ENCODE results near the gene C17orf78. TPM values are rescaled to one million over a fixed set of nuclear protein-coding genes. Genes with fewer than 3 reads are reported as not detected.

The C17orf78 gene
- total and polyA plus RNA-seq, 2 of the 13 experiments (the other 11 are each of a cell fraction or from before 2014, with no cell fraction given) = not detected

DNA sequence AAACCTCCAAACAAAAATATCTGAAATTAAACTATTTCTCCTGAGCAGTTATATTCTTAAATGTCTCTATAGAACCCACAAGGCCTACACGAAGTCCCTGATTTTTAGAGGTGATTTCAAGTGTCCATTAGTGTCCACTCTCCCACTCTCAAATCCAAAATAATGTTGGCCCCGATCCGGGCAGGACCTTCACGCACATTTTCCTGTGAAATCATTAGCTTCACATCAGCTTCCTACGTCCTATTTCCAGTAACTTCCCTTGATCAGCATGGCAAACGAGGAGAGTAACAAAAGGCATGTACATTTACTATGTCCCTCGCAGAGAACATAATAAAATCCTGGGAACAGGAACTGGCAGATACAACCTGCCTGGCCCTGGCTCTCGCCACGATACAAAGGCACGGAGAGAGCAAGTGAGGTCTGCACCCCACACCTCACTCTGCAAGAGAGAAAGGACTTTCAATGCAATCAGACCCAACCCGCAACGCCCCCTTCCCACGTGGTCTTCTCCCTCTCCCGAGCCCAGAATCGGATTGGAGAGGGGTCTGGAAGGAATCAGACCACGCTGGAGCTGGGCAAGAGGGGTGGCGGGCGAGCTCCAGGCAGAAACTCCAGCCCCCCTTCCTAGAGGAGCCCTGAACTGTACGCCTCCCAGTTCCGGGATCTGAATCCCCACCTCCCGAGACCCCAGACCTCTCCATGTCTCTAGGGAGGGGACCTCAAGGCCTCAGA lies 17.5 kb upstream of the C17orf78 start (continued):
- TF ChIP-seq, protein P1, sequence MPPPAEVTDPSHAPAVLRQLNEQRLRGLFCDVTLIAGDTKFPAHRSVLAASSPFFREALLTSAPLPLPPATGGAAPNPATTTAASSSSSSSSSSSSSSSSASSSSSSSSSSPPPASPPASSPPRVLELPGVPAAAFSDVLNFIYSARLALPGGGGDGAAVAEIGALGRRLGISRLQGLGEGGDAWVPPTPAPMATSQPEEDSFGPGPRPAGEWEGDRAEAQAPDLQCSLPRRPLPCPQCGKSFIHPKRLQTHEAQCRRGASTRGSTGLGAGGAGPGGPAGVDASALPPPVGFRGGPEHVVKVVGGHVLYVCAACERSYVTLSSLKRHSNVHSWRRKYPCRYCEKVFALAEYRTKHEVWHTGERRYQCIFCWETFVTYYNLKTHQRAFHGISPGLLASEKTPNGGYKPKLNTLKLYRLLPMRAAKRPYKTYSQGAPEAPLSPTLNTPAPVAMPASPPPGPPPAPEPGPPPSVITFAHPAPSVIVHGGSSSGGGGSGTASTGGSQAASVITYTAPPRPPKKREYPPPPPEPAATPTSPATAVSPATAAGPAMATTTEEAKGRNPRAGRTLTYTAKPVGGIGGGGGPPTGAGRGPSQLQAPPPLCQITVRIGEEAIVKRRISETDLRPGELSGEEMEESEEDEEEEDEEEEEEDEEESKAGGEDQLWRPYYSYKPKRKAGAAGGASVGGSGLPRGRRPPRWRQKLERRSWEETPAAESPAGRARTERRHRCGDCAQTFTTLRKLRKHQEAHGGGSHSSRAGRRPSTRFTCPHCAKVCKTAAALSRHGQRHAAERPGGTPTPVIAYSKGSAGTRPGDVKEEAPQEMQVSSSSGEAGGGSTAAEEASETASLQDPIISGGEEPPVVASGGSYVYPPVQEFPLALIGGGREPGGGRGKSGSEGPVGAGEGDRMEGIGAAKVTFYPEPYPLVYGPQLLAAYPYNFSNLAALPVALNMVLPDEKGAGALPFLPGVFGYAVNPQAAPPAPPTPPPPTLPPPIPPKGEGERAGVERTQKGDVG (CRISPR knock-in tag; IDR thresholded peaks at IDR 0.05; ENCODE audit: borderline replicate concordance) = no peak
- TF ChIP-seq ZNF672 (CRISPR knock-in tag; IDR thresholded peaks at IDR 0.05) (no peak), JDP2 (CRISPR knock-in tag; IDR thresholded peaks at IDR 0.05; ENCODE audit: borderline replicate concordance) (no peak), CREB1 (IDR thresholded peaks at IDR 0.05) (no peak), CREB1 (CRISPR knock-in tag; IDR thresholded peaks at IDR 0.05) (no peak), PHF20 (CRISPR knock-in tag; IDR thresholded peaks at IDR 0.05) (no peak), KMT2B (CRISPR knock-in tag; IDR thresholded peaks at IDR 0.05) (peak; percentile 46; the same call in 1 of the 2 replicates), PHF8 (CRISPR knock-in tag; IDR thresholded peaks at IDR 0.05) (no peak), KDM2A (CRISPR knock-in tag; IDR thresholded peaks at IDR 0.05; ENCODE audit: borderline replicate concordance, low read depth) (no peak), ZNF879 (CRISPR knock-in tag; IDR thresholded peaks at IDR 0.05) (no peak), JUN (CRISPR knock-in tag; IDR thresholded peaks at IDR 0.05) (no peak), RBM22 (optimal IDR thresholded peaks at IDR 0.05; ENCODE audit: low read length) (no peak), ZNF335 (CRISPR knock-in tag; IDR thresholded peaks at IDR 0.05) (no peak), ZNF589 (CRISPR knock-in tag; conservative IDR thresholded peaks at IDR 0.05) (0 out of 2 replicates have a peak, but pooled peaks have one; percentile 42), ZNF333 (CRISPR knock-in tag; IDR thresholded peaks at IDR 0.05; ENCODE audit: borderline replicate concordance) (no peak), PHB2 (IDR thresholded peaks at IDR 0.05; ENCODE audit: partially characterized antibody) (no peak)
- TF ChIP-seq, protein P2, sequence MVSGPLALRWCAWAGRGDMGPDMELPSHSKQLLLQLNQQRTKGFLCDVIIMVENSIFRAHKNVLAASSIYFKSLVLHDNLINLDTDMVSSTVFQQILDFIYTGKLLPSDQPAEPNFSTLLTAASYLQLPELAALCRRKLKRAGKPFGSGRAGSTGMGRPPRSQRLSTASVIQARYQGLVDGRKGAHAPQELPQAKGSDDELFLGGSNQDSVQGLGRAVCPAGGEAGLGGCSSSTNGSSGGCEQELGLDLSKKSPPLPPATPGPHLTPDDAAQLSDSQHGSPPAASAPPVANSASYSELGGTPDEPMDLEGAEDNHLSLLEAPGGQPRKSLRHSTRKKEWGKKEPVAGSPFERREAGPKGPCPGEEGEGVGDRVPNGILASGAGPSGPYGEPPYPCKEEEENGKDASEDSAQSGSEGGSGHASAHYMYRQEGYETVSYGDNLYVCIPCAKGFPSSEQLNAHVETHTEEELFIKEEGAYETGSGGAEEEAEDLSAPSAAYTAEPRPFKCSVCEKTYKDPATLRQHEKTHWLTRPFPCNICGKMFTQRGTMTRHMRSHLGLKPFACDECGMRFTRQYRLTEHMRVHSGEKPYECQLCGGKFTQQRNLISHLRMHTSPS (CRISPR knock-in tag; IDR thresholded peaks at IDR 0.05; ENCODE audit: low read depth) = no peak
- TF ChIP-seq, protein P3, sequence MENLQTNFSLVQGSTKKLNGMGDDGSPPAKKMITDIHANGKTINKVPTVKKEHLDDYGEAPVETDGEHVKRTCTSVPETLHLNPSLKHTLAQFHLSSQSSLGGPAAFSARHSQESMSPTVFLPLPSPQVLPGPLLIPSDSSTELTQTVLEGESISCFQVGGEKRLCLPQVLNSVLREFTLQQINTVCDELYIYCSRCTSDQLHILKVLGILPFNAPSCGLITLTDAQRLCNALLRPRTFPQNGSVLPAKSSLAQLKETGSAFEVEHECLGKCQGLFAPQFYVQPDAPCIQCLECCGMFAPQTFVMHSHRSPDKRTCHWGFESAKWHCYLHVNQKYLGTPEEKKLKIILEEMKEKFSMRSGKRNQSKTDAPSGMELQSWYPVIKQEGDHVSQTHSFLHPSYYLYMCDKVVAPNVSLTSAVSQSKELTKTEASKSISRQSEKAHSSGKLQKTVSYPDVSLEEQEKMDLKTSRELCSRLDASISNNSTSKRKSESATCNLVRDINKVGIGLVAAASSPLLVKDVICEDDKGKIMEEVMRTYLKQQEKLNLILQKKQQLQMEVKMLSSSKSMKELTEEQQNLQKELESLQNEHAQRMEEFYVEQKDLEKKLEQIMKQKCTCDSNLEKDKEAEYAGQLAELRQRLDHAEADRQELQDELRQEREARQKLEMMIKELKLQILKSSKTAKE (CRISPR knock-in tag; IDR thresholded peaks at IDR 0.05; ENCODE audit: borderline replicate concordance) = 0 out of 2 replicates have a peak, but pooled peaks have one; percentile 1
- TF ChIP-seq, protein P4, sequence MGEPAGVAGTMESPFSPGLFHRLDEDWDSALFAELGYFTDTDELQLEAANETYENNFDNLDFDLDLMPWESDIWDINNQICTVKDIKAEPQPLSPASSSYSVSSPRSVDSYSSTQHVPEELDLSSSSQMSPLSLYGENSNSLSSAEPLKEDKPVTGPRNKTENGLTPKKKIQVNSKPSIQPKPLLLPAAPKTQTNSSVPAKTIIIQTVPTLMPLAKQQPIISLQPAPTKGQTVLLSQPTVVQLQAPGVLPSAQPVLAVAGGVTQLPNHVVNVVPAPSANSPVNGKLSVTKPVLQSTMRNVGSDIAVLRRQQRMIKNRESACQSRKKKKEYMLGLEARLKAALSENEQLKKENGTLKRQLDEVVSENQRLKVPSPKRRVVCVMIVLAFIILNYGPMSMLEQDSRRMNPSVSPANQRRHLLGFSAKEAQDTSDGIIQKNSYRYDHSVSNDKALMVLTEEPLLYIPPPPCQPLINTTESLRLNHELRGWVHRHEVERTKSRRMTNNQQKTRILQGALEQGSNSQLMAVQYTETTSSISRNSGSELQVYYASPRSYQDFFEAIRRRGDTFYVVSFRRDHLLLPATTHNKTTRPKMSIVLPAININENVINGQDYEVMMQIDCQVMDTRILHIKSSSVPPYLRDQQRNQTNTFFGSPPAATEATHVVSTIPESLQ (CRISPR knock-in tag; conservative IDR thresholded peaks at IDR 0.05) = 0 out of 2 replicates have a peak, but pooled peaks have one; percentile 42
- TF ChIP-seq, protein P5, sequence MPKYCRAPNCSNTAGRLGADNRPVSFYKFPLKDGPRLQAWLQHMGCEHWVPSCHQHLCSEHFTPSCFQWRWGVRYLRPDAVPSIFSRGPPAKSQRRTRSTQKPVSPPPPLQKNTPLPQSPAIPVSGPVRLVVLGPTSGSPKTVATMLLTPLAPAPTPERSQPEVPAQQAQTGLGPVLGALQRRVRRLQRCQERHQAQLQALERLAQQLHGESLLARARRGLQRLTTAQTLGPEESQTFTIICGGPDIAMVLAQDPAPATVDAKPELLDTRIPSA (CRISPR knock-in tag; IDR thresholded peaks at IDR 0.05; ENCODE audit: borderline replicate concordance) = no peak
